Cerebellar nuclear complex (tissue), 1 donor: ENCODE data around the gene LYSMD1.

ENCODE experiments used
- DNase-seq, 2 experiments: peaks; one replicate each; lab custom pipeline; 2025; lab: John Stamatoyannopoulos, UW

The LYSMD1 gene

GRCh38 chr1:151175863-151176262 lies 10.2 kb upstream of the LYSMD1 start, which contains the start of gene TMOD4:
Gene TMOD4 (minus strand): TSS chr1:151175981. CDS start chr1:151174875, 1,106 bp downstream.
- DNase-seq = no peak

DNA sequence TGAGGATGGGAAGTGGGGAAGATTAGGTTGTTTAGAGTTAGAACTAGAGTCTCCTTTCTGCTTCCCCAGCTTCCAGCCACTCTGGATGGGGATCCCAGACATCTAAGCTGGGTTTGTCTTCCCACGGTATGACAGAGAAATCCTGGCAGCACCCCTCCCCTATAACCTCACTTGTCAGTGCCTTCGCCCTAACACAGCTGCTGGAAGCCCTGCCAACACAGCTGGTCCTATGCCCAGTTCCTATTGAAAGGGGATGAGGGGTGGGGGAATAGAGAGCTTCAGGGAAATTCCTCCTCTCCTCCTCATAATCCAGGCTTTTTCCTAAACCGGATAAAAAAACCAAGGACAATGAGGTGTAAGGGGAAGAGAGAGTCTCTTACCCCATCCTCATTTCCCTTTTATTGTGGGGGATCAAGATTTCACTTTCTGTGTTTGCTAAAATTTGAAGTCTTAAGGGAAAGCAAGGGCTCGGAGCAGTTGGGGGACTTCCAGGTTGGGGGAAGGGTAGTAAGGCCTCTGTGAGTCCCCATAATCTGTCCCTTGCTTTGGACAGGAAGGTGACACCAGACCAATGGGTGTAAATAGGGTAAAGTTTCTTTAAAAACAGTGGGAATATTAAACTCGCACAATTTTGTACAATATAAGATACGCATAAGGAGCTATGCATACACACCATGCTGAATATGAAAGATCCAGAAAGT lies 9.5 kb upstream of the LYSMD1 start:
- no peak for DNase-seq

- DNase-seq = no peak
Measured at GRCh38 chr1:151171190-151171589, 5.5 kb upstream of the LYSMD1 start.

DNA sequence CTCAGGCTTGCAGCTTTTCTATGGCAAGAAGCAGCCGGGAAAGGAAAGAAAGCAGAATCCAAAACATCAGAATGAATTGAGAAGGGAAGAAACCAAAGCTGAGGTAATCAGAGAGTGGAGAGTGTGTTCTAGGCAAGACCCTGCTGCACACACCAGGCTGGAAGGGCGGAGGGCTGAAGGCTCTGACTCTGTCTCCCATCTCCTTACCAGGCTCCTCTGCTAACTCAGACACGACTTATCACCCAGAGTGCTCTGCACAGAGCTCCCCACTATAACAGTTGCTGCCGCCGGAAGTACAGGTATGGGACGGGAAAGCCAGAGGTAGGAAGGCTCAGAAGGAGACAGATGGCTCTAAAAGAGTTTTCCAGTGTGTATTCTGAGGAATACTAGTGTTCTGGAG lies 1.4 kb upstream of the LYSMD1 start:
- DNase-seq = no peak

DNA sequence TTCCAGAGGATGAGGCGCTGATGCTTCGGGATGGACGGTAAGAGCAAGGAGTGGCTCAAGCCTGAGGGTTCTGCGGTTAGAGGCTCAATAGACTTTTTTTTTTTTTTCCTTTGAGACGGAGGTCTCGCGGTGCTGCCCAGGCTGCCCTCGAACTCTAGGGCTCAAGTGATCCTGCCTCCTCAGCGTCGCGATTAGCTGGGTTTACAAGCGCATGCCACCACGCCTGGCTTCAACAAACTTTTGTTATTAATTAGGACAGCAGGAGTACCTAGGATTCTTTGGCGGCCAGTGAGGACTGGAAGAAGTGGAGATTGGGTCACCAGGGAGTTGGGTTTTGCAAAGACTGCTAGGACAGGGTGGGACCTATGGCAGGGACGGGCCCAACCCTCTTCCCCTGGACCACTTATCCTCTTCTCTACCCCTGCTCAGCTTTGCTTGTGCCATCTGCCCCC lies 829 bp upstream of the LYSMD1 start:
- no peak for DNase-seq

DNA sequence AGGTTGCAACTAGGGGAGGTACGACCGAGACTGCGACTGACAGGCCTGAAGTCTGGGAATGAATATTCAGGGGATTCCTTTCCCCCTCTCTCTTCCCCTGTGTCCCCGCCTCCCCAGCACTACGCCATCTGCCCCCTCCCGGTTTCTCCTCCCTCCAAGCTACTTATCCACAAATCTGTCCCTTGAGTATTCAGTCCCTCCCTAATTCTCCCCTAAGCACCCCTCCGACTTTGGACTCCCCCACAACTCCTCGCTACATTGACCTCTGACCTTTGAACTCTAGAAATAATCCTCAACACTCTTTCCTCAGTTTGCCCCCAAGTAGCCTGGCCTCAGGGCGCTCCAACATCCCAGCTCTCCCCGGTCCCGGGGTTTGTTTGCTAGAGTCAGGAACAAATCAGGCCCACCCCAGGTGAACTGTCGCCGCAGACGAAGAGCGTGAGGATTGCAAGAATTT lies 393 bp downstream of the LYSMD1 start:
- DNase-seq = no peak

DNA sequence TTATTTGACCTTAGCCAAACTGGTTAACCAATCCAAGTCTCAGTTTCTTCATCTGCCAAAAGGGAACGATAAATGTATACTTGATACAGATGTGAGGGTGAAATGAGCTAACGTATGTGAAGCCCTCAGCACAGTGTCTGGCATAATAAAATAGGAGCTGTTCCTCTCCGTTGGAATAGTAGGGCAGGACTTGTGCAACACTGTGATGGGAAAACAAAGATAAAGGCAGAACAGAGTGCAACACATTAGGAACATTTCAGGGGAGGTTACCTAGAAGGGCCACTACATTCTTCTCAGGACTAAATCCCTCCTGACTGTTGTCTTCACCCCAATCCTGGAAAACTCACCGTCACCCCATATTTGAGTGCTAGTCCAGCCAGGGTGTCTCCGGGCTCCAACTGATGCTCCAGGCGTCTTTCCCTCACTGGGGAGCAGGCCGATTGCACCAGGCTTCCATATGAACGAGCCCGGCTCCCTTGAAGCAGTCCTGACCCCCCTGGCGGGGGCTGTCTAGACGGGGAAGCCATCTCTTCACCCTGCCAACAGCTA lies 896 bp downstream of the LYSMD1 start:
- DNase-seq = no peak

DNA sequence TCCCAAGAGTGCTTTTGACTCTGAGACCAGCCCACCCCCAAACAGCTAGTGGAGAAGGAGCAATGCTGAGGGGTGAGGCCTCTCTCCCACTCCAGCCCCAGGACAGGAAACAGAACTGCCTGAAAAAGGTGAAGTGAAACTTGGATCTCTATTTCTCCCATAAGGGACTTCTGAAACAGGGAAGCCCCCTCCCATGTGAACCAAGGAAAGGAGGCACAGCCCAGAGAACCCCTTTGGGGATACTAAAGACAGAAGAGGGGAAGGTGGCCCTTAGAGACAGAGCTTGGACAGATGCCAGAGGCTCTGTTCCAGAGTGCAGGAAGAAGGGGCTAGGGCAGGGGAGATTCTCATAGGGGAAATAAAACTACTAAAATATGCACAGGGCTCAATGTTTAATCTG lies 6.3 kb downstream of the LYSMD1 start:
- no peak for DNase-seq

- DNase-seq = no peak
Measured at GRCh38 chr1:151158751-151159251, 6.9 kb downstream of the LYSMD1 start.

DNA sequence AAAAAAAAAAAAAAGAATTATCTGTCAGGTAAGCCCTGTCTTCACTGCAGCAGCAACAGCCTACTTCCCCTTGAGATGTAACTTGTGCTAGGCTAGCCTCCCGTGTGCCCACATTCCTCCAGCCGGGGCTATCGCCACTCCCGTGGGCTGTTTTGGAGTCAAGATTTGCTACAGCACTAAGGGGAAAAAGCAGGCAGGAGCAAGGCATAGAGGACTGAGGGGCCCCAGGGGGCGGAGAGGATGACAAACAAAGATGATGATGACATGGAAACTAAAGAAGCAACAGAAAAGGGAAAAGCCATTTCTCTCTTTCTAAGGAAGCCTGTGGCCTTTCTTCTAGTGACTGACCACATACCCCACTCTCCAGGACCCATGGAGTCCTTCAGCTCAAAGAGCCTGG lies 7.4 kb downstream of the LYSMD1 start:
- no peak for DNase-seq

GRCh38 chr1:151157067-151157531 lies 8.6 kb downstream of the LYSMD1 start:
- no peak for DNase-seq

- DNase-seq = no peak
Measured at GRCh38 chr1:151156515-151156819, 9.2 kb downstream of the LYSMD1 start, which contains the start of gene TNFAIP8L2. Gene TNFAIP8L2 (plus strand): TSS chr1:151156649. CDS start chr1:151158698, 2,049 bp downstream.

DNA sequence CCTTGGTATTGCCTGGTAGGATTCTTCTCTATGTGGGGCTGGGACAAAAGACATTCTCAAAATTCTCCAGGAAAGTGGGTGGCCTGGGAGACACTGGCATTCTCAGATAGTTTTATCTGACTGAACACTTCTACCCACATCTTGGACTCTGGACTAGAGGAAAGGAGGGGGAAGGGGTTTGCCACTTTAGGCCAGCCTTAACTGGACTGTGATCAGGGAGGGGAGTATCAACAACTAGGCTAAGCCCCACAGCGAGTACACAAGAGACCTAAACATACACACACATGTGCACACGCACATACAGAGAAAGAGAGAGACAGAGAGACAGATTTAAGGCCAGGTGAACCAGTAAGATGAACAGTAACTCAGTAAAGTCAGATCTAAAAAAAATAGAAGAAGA lies 18.0 kb downstream of the LYSMD1 start:
- DNase-seq = no peak

GRCh38 chr1:151147132-151147503 lies 18.6 kb downstream of the LYSMD1 start:
- no peak for DNase-seq

- peak; percentile 89 to 92 for DNase-seq
Measured at GRCh38 chr1:151146412-151147131, 19.1 kb downstream of the LYSMD1 start, which contains the start of gene SEMA6C. Gene SEMA6C (minus strand): TSS chr1:151146631. CDS start chr1:151142621, 4,010 bp downstream.

DNA sequence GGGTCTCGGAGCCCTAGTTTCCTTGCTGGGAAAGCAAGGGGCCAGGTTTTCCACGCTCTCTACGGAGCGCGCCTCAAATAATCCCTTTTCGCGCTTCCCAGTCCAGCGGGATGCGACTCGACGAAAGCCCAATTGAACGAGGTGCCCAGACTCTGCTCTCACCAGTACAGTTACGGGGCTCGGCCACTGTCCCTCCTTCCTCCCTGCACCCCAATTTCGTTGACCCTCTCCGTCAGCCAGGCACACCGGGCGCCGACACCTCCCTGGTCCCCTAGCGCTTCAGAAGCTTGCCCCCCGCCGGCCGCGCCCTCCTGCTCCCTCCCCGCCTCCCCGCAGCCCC lies 19.7 kb downstream of the LYSMD1 start:
- DNase-seq = no peak

GRCh38 chr1:151145304-151146071 lies 20.2 kb downstream of the LYSMD1 start:
- DNase-seq = no peak

GRCh38 chr1:151144474-151145303 lies 21.0 kb downstream of the LYSMD1 start:
- no peak for DNase-seq

DNA sequence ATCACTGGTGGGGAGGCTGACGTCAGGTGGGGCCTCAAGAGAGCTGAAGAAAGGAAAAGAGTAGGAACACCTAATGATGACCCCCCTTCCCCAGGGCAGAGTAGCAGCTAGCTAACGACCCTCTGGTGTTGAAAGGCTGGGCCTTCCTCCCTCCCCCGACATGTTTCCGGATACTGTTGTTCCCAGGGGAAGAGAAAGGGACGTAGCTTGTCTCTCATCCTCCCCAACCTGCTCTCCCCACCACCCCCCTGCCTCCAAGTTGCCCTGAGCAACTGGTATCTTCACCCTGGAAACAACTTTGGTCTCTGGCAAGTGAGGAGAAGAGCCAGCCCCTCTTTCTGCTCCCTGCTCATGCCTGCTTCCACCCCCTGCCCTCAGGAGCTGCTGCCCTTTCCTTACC lies 21.7 kb downstream of the LYSMD1 start:
- DNase-seq = no peak

DNA sequence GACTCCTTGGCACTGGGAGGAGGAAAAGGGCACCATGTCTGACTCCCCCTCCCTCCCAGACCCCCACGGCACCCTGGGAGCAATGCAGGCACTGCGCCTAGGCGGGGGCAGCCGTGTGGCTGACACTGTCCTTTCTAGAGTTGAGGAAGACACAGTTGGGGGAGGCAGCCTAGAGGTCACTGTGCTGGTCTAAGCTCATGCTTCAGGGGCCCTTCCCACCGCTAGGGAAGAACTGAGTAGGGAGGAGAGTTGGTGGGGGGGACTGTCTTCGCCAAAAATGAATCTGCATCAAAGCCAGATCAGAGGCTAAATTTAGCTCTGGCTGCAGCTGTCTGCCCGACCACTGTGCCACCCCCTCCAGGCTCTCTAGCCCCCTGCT lies 22.7 kb downstream of the LYSMD1 start:
- no peak for DNase-seq

- no peak for DNase-seq
Measured at GRCh38 chr1:151142411-151143056, 23.2 kb downstream of the LYSMD1 start.
